ENCODE measurements around the gene RGL1. TPM values are rescaled to one million over a fixed set of nuclear protein-coding genes. Genes with fewer than 3 reads are reported as not detected.

Gene RGL1
- total RNA-seq, 1 donor from 2014 or later = 28.2 TPM

DNA sequence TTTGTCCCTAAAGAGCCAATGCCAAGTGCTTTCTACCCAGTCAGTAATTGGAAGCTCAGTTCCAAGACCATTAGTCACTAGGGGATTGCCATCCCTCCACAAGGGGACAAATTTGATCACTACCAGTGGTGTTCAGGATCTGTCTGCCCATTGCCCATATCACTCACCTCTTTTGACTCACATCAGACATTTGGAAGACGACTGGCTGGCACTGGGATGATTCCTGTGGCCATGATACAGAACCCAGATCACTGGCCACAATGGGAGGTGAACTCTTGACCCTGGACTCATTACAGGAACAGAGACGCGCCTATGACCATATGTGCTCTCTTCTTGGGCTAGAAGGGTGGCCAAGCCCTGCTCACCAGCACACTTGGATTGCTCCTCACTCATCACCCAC lies 161.6 kb downstream of the RGL1 start:
- Histone ChIP-seq H3K4me3 (ENCODE audit: low read length in 3 of 3) (no peak overlapping the region), H3K27me3 (ENCODE audit: control insufficient read depth in 3 of 3, insufficient read depth in 3 of 3, low read length in 3 of 3) (no peaks in the 10 kb centered on the region), H3K4me1 (ENCODE audit: control insufficient read depth in 3 of 3, insufficient read depth in 3 of 3, low read length in 3 of 3) (no peaks in the 10 kb centered on the region), H3K9ac (ENCODE audit: low read depth in 1 of 3, low read length in 3 of 3) (no peak overlapping the region), H3K36me3 (ENCODE audit: control insufficient read depth in 3 of 3, insufficient read depth in 3 of 3, low read length in 3 of 3) (peaks cover 4 to 15% (median 10%) of the 10 kb centered on the region in 3 donors), H3K27ac (ENCODE audit: low read depth, low read length) (no peak overlapping the region), H3K9me3 (ENCODE audit: control insufficient read depth in 3 of 3, low read length in 3 of 3) (no peaks in the 10 kb centered on the region)

DNA sequence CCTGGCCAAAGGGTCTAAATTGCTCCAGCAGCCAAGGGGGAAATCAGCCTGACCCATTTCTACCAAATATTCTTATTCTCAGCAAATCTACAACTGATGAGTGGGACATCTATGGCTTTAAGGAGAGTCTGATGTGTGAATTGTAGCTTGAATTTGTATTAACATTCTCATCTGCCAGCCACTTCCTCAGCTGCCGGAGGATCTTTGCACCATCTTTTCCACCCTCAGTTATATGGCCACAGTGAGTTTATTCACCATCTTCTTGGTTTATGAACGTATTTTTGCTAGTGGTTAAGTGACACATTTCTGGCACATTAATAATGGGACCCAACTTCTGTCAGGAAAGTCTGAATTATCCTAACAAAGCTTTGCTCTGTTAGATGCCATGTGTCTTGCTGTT lies 163.0 kb downstream of the RGL1 start:
- peaks cover 4 to 15% (median 10%) of the 10 kb centered on the region in 3 donors for H3K36me3 ChIP-seq (ENCODE audit: control insufficient read depth in 3 of 3, insufficient read depth in 3 of 3, low read length in 3 of 3)
- H3K4me1 ChIP-seq (ENCODE audit: control insufficient read depth in 3 of 3, insufficient read depth in 3 of 3, low read length in 3 of 3) = no peaks in the 10 kb centered on the region
- no peak overlapping the region for H3K9ac ChIP-seq (ENCODE audit: low read depth in 1 of 3, low read length in 3 of 3)
- H3K27ac ChIP-seq (ENCODE audit: low read depth, low read length) = no peak overlapping the region
- no peaks in the 10 kb centered on the region for H3K9me3 ChIP-seq (ENCODE audit: control insufficient read depth in 3 of 3, low read length in 3 of 3)
- H3K27me3 ChIP-seq (ENCODE audit: control insufficient read depth in 3 of 3, insufficient read depth in 3 of 3, low read length in 3 of 3) = no peaks in the 10 kb centered on the region
- no peak overlapping the region for H3K4me3 ChIP-seq (ENCODE audit: low read length in 3 of 3)

DNA sequence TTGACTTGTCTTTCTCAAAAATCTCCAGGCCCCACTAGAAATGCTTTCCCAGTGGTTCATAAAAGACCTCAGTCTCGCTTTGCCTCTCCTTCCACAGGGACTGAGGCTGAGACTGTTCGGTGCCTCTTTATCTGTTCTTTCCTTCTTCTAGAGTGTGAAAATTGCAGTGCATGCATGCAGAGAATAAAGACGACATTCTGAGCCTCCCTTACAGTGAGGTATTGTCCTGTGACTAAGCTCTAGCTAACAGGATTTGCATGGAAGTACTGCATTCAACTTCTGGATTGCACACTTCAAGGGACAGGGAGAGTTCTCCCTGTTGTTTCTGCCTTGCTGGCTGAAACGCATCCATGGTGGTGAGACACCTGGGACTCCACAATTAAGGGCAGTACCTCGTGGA lies 163.5 kb downstream of the RGL1 start:
- no peaks in the 10 kb centered on the region for H3K4me1 ChIP-seq (ENCODE audit: control insufficient read depth in 3 of 3, insufficient read depth in 3 of 3, low read length in 3 of 3)
- no peaks in the 10 kb centered on the region for H3K27me3 ChIP-seq (ENCODE audit: control insufficient read depth in 3 of 3, insufficient read depth in 3 of 3, low read length in 3 of 3)
- peaks cover 4 to 15% (median 10%) of the 10 kb centered on the region in 3 donors for H3K36me3 ChIP-seq (ENCODE audit: control insufficient read depth in 3 of 3, insufficient read depth in 3 of 3, low read length in 3 of 3)

DNA sequence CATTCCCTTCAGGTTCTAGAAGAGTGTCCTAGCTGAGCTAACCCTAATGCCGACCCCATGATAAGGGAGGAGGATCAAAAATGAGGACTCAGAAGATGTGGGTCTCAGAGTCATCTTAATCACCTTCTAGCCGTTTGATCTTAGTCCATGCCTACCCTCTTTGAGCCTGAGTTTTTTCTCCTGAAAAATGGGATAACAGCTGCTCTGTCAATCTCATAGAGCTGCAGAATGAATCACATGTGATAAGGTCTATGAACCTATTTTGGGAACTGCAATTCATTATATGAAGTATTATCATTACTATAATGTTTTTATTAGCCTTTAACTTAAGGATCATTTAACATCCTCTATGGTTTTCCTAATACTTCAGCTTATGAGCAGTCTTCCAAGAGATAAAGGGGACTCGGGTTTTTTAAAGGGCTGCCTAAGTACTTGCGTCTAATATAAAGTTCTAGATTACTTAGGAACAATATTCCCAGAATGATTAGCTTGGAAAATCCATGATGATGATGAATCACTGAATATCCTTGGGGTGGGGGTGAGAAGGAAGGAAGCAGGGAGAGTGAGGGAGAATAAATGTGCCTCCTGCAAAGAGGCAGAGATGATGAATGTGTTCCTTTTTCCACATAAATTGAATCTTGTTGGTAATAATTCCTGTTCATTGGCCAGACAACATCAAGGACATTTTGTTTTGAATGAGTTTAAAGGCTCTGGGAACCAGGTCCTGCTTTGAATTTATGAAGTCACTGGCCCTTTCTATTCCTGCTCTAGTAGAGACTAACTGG lies 165.8 kb downstream of the RGL1 start:
- no peak overlapping the region for H3K27ac ChIP-seq (ENCODE audit: low read depth, low read length)
- no peak overlapping the region for H3K4me3 ChIP-seq (ENCODE audit: low read length in 3 of 3)
- no peaks in the 10 kb centered on the region for H3K9me3 ChIP-seq (ENCODE audit: control insufficient read depth in 3 of 3, low read length in 3 of 3)
- H3K9ac ChIP-seq (ENCODE audit: low read depth in 1 of 3, low read length in 3 of 3) = no peak overlapping the region
- no peaks in the 10 kb centered on the region for H3K4me1 ChIP-seq (ENCODE audit: control insufficient read depth in 3 of 3, insufficient read depth in 3 of 3, low read length in 3 of 3)
- H3K36me3 ChIP-seq (ENCODE audit: control insufficient read depth in 3 of 3, insufficient read depth in 3 of 3, low read length in 3 of 3) = peaks cover 4 to 15% (median 6%) of the 10 kb centered on the region in 3 donors
- H3K27me3 ChIP-seq (ENCODE audit: control insufficient read depth in 3 of 3, insufficient read depth in 3 of 3, low read length in 3 of 3) = no peaks in the 10 kb centered on the region

More for the DNA sequence above, 163.5 kb downstream of the RGL1 start:
- Histone ChIP-seq H3K27ac (ENCODE audit: low read depth, low read length) (no peak overlapping the region), H3K9ac (ENCODE audit: low read depth in 1 of 3, low read length in 3 of 3) (no peak overlapping the region), H3K9me3 (ENCODE audit: control insufficient read depth in 3 of 3, low read length in 3 of 3) (no peaks in the 10 kb centered on the region), H3K4me3 (ENCODE audit: low read length in 3 of 3) (no peak overlapping the region)

- H3K9me3 ChIP-seq (ENCODE audit: control insufficient read depth in 3 of 3, low read length in 3 of 3) = no peaks in the 10 kb centered on the region
- no peaks in the 10 kb centered on the region for H3K4me1 ChIP-seq (ENCODE audit: control insufficient read depth in 3 of 3, insufficient read depth in 3 of 3, low read length in 3 of 3)
- no peak overlapping the region for H3K9ac ChIP-seq (ENCODE audit: low read depth in 1 of 3, low read length in 3 of 3)
- H3K36me3 ChIP-seq (ENCODE audit: control insufficient read depth in 3 of 3, insufficient read depth in 3 of 3, low read length in 3 of 3) = peaks cover 0 to 2% (median 0%) of the 10 kb centered on the region in 3 donors
- no peaks in the 10 kb centered on the region for H3K27me3 ChIP-seq (ENCODE audit: control insufficient read depth in 3 of 3, insufficient read depth in 3 of 3, low read length in 3 of 3)
- no peak overlapping the region for H3K4me3 ChIP-seq (ENCODE audit: low read length in 3 of 3)
- H3K27ac ChIP-seq (ENCODE audit: low read depth, low read length) = no peak overlapping the region
Observed at GRCh38 chr1:183975651-183976050, 170.7 kb downstream of the RGL1 start.

DNA sequence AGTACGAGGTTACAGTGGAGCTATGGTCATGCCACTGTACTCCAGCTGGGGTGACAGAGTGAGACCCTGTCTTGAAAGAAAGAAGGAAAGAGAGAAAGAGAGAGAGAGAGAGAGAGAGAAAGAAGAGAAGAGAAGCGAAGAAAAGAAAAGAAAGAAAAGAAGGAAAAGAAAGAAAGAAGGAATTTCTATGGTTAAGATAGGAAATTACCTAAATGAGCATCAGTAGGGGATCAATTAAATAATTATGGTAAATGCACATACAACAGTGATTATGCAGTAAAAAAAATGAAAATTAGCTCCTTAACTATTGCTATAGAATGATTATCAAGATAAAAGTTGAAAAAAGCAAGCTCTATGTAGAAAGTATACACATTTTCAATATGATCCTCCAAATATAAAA lies 172.8 kb downstream of the RGL1 start:
- no peaks in the 10 kb centered on the region for H3K9me3 ChIP-seq (ENCODE audit: control insufficient read depth in 3 of 3, low read length in 3 of 3)
- H3K27ac ChIP-seq (ENCODE audit: low read depth, low read length) = no peak overlapping the region
- H3K36me3 ChIP-seq (ENCODE audit: control insufficient read depth in 3 of 3, insufficient read depth in 3 of 3, low read length in 3 of 3) = no peaks in the 10 kb centered on the region
- H3K4me1 ChIP-seq (ENCODE audit: control insufficient read depth in 3 of 3, insufficient read depth in 3 of 3, low read length in 3 of 3) = no peaks in the 10 kb centered on the region
- H3K9ac ChIP-seq (ENCODE audit: low read depth in 1 of 3, low read length in 3 of 3) = no peak overlapping the region
- no peaks in the 10 kb centered on the region for H3K27me3 ChIP-seq (ENCODE audit: control insufficient read depth in 3 of 3, insufficient read depth in 3 of 3, low read length in 3 of 3)
- H3K4me3 ChIP-seq (ENCODE audit: low read length in 3 of 3) = no peak overlapping the region

Other genes with a start within 250 kb of the RGL1 start
- 8.9 TPM for gene NCF2, start 214.7 kb upstream of the RGL1 start, total RNA-seq
- gene ARPC5, start 169.3 kb upstream of the RGL1 start, total RNA-seq = 26.1 TPM
- not detected for gene APOBEC4, start 151.8 kb upstream of the RGL1 start, total RNA-seq
- gene COLGALT2, start 232.6 kb downstream of the RGL1 start, total RNA-seq = 5.7 TPM
- gene TSEN15, start 246.6 kb downstream of the RGL1 start, total RNA-seq = 19.3 TPM